H1 (cell line): ENCODE measurements around the gene RPL12. TPM values are rescaled to one million over a fixed set of nuclear protein-coding genes. Genes with fewer than 3 reads are reported as not detected.
A peak's percentile ranks its signal among the peaks of the same experiment; 100 is the strongest.

Source experiments
- CTCF ChIA-PET: fragments of 300-600 bp; sonication (Branson Sonifier 250); formaldehyde crosslinking; loops from one replicate; lab custom pipeline; 2021; ENCODE audit not compliant: partially characterized antibody; lab: Charles Lee
- POLR2A ChIA-PET: fragments of 300-600 bp; sonication (Branson Sonifier 250); formaldehyde crosslinking; loops from one replicate; lab custom pipeline; 2021; ENCODE audit warnings: inconsistent platforms; ENCODE audit not compliant: partially characterized antibody; lab: Charles Lee
- DNase-seq, 2 experiments: peaks; one replicate each; pipeline versions ENCODE4 v3.0.0 to v3.0.0-alpha.2; 2010 to 2022; ENCODE audit warnings: low spot score in 2 of 2, low read depth in 1 of 2, mixed read lengths in 1 of 2
- FAIRE-seq: peaks from 2 replicates; lab custom pipeline; 2011; peaks lifted over from hg19 to GRCh38; lab: Jason Lieb, UNC
- H2AFZ ChIP-seq: 2 replicates; pipeline ENCODE4 v1.8.1; 2012; ENCODE audit warnings: low read length, inconsistent platforms
- H2AK5ac ChIP-seq: 2 replicates; pipeline ENCODE4 v1.6.1; 2013; ENCODE audit warnings: low read depth, low read length
- H2BK120ac ChIP-seq: replicated peaks from 2 replicates; pipeline ENCODE3; 2013; ENCODE audit warnings: low read depth, low read length, inconsistent platforms
- H2BK12ac ChIP-seq: 2 replicates; pipeline ENCODE4 v1.6.1; 2013; ENCODE audit warnings: low read depth, low read length
- H2BK15ac ChIP-seq: 2 replicates; pipeline ENCODE4 v1.6.1; 2013; ENCODE audit warnings: low read length
- H2BK20ac ChIP-seq: 2 replicates; pipeline ENCODE4 v1.6.1; 2013; ENCODE audit warnings: low read length
- H2BK5ac ChIP-seq: 2 replicates; pipeline ENCODE4 v1.6.1; 2013; ENCODE audit warnings: low read depth, low read length
- H3K14ac ChIP-seq: 2 replicates; pipeline ENCODE4 v1.6.1; 2013; ENCODE audit warnings: inconsistent platforms; ENCODE audit not compliant: insufficient read length
- H3K18ac ChIP-seq: 2 replicates; pipeline ENCODE4 v1.6.1; 2013; ENCODE audit warnings: low read length; ENCODE audit errors: extremely low read depth
- H3K23ac ChIP-seq: 2 replicates; pipeline ENCODE4 v1.6.1; 2013; ENCODE audit warnings: inconsistent platforms; ENCODE audit not compliant: insufficient read length
- H3K23me2 ChIP-seq: 2 replicates; pipeline ENCODE4 v1.6.1; 2013; ENCODE audit warnings: low read depth, low read length
- H3K27ac ChIP-seq: 2 replicates; pipeline ENCODE4 v1.6.1; 2011; ENCODE audit warnings: low read depth, low read length, inconsistent platforms
- H3K27me3 ChIP-seq, 4 experiments: replicated peaks in 1 of 4; 1 replicate in 1 of 4; 2 replicates in 3 of 4; pipeline versions ENCODE4 v1.6.1 to v1.8.1; 2011 to 2013; ENCODE audit warnings: low read length in 3 of 4, mild to moderate bottlenecking in 3 of 4, inconsistent platforms in 2 of 4, mixed read lengths in 2 of 4, moderate library complexity in 1 of 4; ENCODE audit not compliant: control insufficient read depth in 3 of 4, insufficient read depth in 3 of 4; ENCODE audit errors: extremely low read depth in 1 of 4
- H3K36me3 ChIP-seq, 4 experiments: 2 replicates each; pipeline versions ENCODE4 v1.6.1 to v1.8.1; 2011 to 2013; ENCODE audit warnings: mild to moderate bottlenecking in 4 of 4, low read length in 3 of 4, moderate library complexity in 2 of 4, control low read depth in 1 of 4, inconsistent platforms in 1 of 4; ENCODE audit not compliant: insufficient read depth in 4 of 4, control insufficient read depth in 2 of 4
- H3K4ac ChIP-seq: replicated peaks from 2 replicates; pipeline ENCODE3; 2013; ENCODE audit warnings: low read length, low read depth, mixed read lengths, inconsistent platforms; ENCODE audit not compliant: insufficient read length
- H3K4me1 ChIP-seq, 4 experiments: replicated peaks in 1 of 4; 1 replicate in 1 of 4; 2 replicates in 3 of 4; pipeline versions ENCODE4 v1.6.1 to v1.8.1; 2011 to 2013; ENCODE audit warnings: low read length in 3 of 4, inconsistent platforms in 2 of 4, mixed read lengths in 1 of 4; ENCODE audit not compliant: insufficient read depth in 4 of 4, control insufficient read depth in 3 of 4
- H3K4me2 ChIP-seq, 2 experiments: 2 replicates each; pipeline versions ENCODE4 v1.6.1 to v1.8.1; 2011 to 2013; ENCODE audit warnings: low read depth in 2 of 2, low read length in 2 of 2, control low read depth in 1 of 2, inconsistent platforms in 1 of 2, mild to moderate bottlenecking in 1 of 2; ENCODE audit not compliant: insufficient read depth in 1 of 2
- H3K4me3 ChIP-seq, 4 experiments: fragments of 200-600, 300-600 bp in 1 of 4; sonication (generic), shearing (Covaris generic), sonication (Bioruptor Twin) in 1 of 4; 2 replicates each; pipeline versions ENCODE4 v1.5.1 to v1.8.1; 2011 to 2016; ENCODE audit warnings: low read length in 4 of 4, low read depth in 3 of 4, control low read depth in 2 of 4, inconsistent platforms in 2 of 4, mild to moderate bottlenecking in 2 of 4, mixed read lengths in 1 of 4, moderate library complexity in 1 of 4; ENCODE audit not compliant: insufficient read depth in 2 of 4; ENCODE audit errors: extremely low read depth in 1 of 4
- H3K56ac ChIP-seq: replicated peaks from 2 replicates; pipeline ENCODE3; 2013; ENCODE audit warnings: low read depth, mild to moderate bottlenecking, mixed read lengths, low read length, inconsistent platforms; ENCODE audit not compliant: insufficient read length
- H3K79me1 ChIP-seq: 2 replicates; pipeline ENCODE4 v1.6.1; 2013; ENCODE audit warnings: low read depth, low read length, control low read depth
- H3K79me2 ChIP-seq, 2 experiments: 2 replicates each; pipeline versions ENCODE4 v1.6.1 to v1.8.1; 2012 to 2013; ENCODE audit warnings: low read length in 2 of 2, mild to moderate bottlenecking in 2 of 2, inconsistent platforms in 1 of 2; ENCODE audit not compliant: insufficient read depth in 2 of 2, control insufficient read depth in 1 of 2
- H3K9ac ChIP-seq, 4 experiments: replicated peaks in 1 of 4; 1 replicate in 1 of 4; 2 replicates in 3 of 4; pipeline versions ENCODE4 v1.6.1 to v1.8.1; 2011 to 2013; ENCODE audit warnings: low read depth in 3 of 4, low read length in 3 of 4, control low read depth in 2 of 4, mild to moderate bottlenecking in 2 of 4, moderate library complexity in 2 of 4, inconsistent platforms in 1 of 4; ENCODE audit errors: extremely low read depth in 1 of 4
- H3K9me3 ChIP-seq, 2 experiments: 2 replicates each; pipeline versions ENCODE4 v1.6.1 to v1.8.1; 2012 to 2013; ENCODE audit warnings: mild to moderate bottlenecking in 2 of 2, moderate library complexity in 2 of 2, control low read depth in 1 of 2, inconsistent platforms in 1 of 2, low read depth in 1 of 2, low read length in 1 of 2, mixed read lengths in 1 of 2; ENCODE audit not compliant: insufficient read depth in 2 of 2
- H4K20me1 ChIP-seq, 2 experiments: replicated peaks in 1 of 2; 2 replicates each; pipeline versions ENCODE3 to v1.8.1; 2011 to 2013; ENCODE audit warnings: inconsistent platforms in 2 of 2, low read length in 2 of 2, mild to moderate bottlenecking in 1 of 2; ENCODE audit not compliant: insufficient read depth in 2 of 2, control insufficient read depth in 1 of 2
- H4K5ac ChIP-seq: 2 replicates; pipeline ENCODE4 v1.6.1; 2013; ENCODE audit warnings: low read length, low read depth, mixed read lengths, inconsistent platforms; ENCODE audit not compliant: insufficient read length
- H4K8ac ChIP-seq: 2 replicates; pipeline ENCODE4 v1.8.0; 2013; ENCODE audit warnings: mild to moderate bottlenecking, moderate library complexity, low read length, inconsistent platforms; ENCODE audit not compliant: insufficient read depth; ENCODE audit errors: extremely low read depth
- H4K91ac ChIP-seq: replicated peaks from 2 replicates; pipeline ENCODE3; 2013; ENCODE audit warnings: low read length, mixed read lengths, inconsistent platforms; ENCODE audit not compliant: insufficient read length
- BCL11A ChIP-seq, 2 experiments: IDR thresholded peaks; one replicate each; pipeline ENCODE4 v1.6.1; 2011; ENCODE audit warnings: low read depth in 2 of 2, low read length in 2 of 2, mild to moderate bottlenecking in 2 of 2
- E2F6 ChIP-seq: IDR thresholded peaks from 2 replicates; pipeline ENCODE4 v1.6.1; 2012; ENCODE audit warnings: inconsistent platforms
- POLR2AphosphoS5 ChIP-seq: IDR thresholded peaks from 2 replicates; pipeline ENCODE4 v1.6.1; 2011; ENCODE audit warnings: low read depth, low read length
- ZNF274 ChIP-seq: IDR thresholded peaks from 2 replicates; pipeline ENCODE4 v1.7.0; 2012; ENCODE audit warnings: low read length, borderline replicate concordance; ENCODE audit errors: extremely low read depth
- WGBS, 2 experiments: shearing (Covaris generic) in 1 of 2; methylation state at CpG; one replicate each; pipeline versions ENCODE4 v1.1.6 to v1.1.7; 2013 to 2015; ENCODE audit warnings: low lambda C conversion rate in 2 of 2, mixed read lengths in 2 of 2, inconsistent platforms in 1 of 2, low coverage in 1 of 2, missing lambda C conversion rate in 1 of 2; ENCODE audit not compliant: insufficient replicate concordance in 2 of 2, insufficient coverage in 1 of 2, insufficient read length in 1 of 2; ENCODE audit errors: extremely low coverage in 1 of 2, missing lambda C conversion rate in 1 of 2; 5-methylcytosine and 5-hydroxymethylcytosine counted together
- polyA plus RNA-seq, 7 experiments: library from polyadenylated mRNA; depleted of rRNA in 3 of 7; stranded (reverse) in 5 of 7; unstranded in 2 of 7; fragments of >200 nt in 5 of 7; fragments of 200-250 nt in 2 of 7; gene quantifications; 1 replicate in 5 of 7; 2 replicates in 1 of 7; 4 replicates in 1 of 7; pipeline versions ENCODE4 v1.2.1 to v1.2.3, GENCODE V29; 2011 to 2013; ENCODE audit warnings: missing spikeins in 2 of 7, mixed read lengths in 2 of 7
- total RNA-seq: library from RNA; stranded (reverse); fragmentation: NEBNext Ultra II Directional; extraction: Animal tissue kit (Norgen Biotek cat#: 25700); gene quantifications from 2 replicates; pipeline ENCODE4 v1.2.1, GENCODE V29; 2021
- TF ChIP-seq, protein P1 (sequence below): IDR thresholded peaks from 2 replicates; pipeline ENCODE4 v1.6.1; 2012; ENCODE audit warnings: inconsistent platforms

The RPL12 gene
- total and polyA plus RNA-seq, 2 of the 8 experiments (the other 6 are each of a cell fraction or from before 2014, with no cell fraction given) = 1,993 to 4,892 TPM

- H4K20me1 ChIP-seq = no peaks in the 10 kb centered on the region
- no peak for DNase-seq
- no peaks in the 10 kb centered on the region for H3K23me2 ChIP-seq
- H3K4me3 ChIP-seq = no peak overlapping the region
- no peak overlapping the region for H3K14ac ChIP-seq
- no peaks in the 10 kb centered on the region for H3K4me1 ChIP-seq
- H2BK20ac ChIP-seq = no peak overlapping the region
- no peak overlapping the region for H3K4me2 ChIP-seq
- no peak overlapping the region for H3K23ac ChIP-seq
- WGBS, 2 experiments = 98% methylated on average over 9 of the region's 12 CpGs; no CpG with 5 or more reads in 1 of the 2 experiments
- no peak overlapping the region for H3K27ac ChIP-seq
- H3K36me3 ChIP-seq = peaks cover 3 to 7% (median 5%) of the 10 kb centered on the region in 4 experiments; a peak in 4 of 8 replicates
- H2BK15ac ChIP-seq = no peak overlapping the region
- H2AK5ac ChIP-seq = no peak overlapping the region
- no peak overlapping the region for H4K8ac ChIP-seq
- no peaks in the 10 kb centered on the region for H3K79me2 ChIP-seq
- H3K4ac ChIP-seq = no peak overlapping the region
- no peak overlapping the region for H3K56ac ChIP-seq
- H4K91ac ChIP-seq = no peak overlapping the region
- CTCF ChIA-PET = interaction anchor here (0.8 to 1.7 kb wide), 7 partner anchors 8 to 92 kb away, joined by 3 to 4 read pairs (median 3); no protein-coding TSS in a partner anchor
- H2BK5ac ChIP-seq = no peak overlapping the region
- H4K5ac ChIP-seq = no peak overlapping the region
- no peak overlapping the region for H3K18ac ChIP-seq
- no peaks in the 10 kb centered on the region for H3K79me1 ChIP-seq
- no peaks in the 10 kb centered on the region for H3K9me3 ChIP-seq
- no peak for FAIRE-seq
- no peak overlapping the region for H3K9ac ChIP-seq
- POLR2A ChIA-PET = interaction anchor here (0.8 to 1.7 kb wide), 2 partner anchors 46 to 112 kb away, joined by 3 to 8 read pairs; partner anchors contain the start of genes LRSAM1 and RPL12
- no peak overlapping the region for H2AFZ ChIP-seq
- no peak overlapping the region for H2BK120ac ChIP-seq
- no peak overlapping the region for H2BK12ac ChIP-seq
- H3K27me3 ChIP-seq = no peaks in the 10 kb centered on the region
- no peak for TF ChIP-seq POLR2AphosphoS5
- TF ChIP-seq, protein P1, sequence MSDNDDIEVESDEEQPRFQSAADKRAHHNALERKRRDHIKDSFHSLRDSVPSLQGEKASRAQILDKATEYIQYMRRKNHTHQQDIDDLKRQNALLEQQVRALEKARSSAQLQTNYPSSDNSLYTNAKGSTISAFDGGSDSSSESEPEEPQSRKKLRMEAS = peak; percentile 55; the same call in 1 of the 2 replicates
- TF ChIP-seq E2F6 = peak; percentile 90
- no peak for TF ChIP-seq BCL11A (IDR thresholded peaks at IDR 0.05; ENCODE audit: low read depth in 2 of 2, low read length in 2 of 2)
- TF ChIP-seq ZNF274 = no peak
Measured at GRCh38 chr9:127496974-127497373, 45.8 kb upstream of the RPL12 start.
